ENCODE results near the gene PLPPR1. TPM values are rescaled to one million over a fixed set of nuclear protein-coding genes. Genes with fewer than 3 reads are reported as not detected.
A peak's percentile ranks its signal among the peaks of the same experiment; 100 is the strongest.

The PLPPR1 gene
- total RNA-seq = 10 to 100 TPM in 1 of 2 donors, 1 to 10 TPM in 1; 2.0 to 26.3 TPM
- polyA plus RNA-seq = 1 to 10 TPM; 1.2 to 2.8 TPM

- TF ChIP-seq RXRA (IDR thresholded peaks at IDR 0.05) (no peak), HNF4A (conservative IDR thresholded peaks at IDR 0.05) (peak; percentile 54), RAD21 (IDR thresholded peaks at IDR 0.05) (peak; percentile 36 to 50), HNF4G (IDR thresholded peaks at IDR 0.05) (no peak), TAF1 (conservative IDR thresholded peaks at IDR 0.05) (peak; percentile 15), EGR1 (IDR thresholded peaks at IDR 0.05; ENCODE audit: low read depth in 2 of 2) (peak; percentile 28 to 44), YY1 (IDR thresholded peaks at IDR 0.05) (peak; percentile 9)
- TF ChIP-seq, protein P1, sequence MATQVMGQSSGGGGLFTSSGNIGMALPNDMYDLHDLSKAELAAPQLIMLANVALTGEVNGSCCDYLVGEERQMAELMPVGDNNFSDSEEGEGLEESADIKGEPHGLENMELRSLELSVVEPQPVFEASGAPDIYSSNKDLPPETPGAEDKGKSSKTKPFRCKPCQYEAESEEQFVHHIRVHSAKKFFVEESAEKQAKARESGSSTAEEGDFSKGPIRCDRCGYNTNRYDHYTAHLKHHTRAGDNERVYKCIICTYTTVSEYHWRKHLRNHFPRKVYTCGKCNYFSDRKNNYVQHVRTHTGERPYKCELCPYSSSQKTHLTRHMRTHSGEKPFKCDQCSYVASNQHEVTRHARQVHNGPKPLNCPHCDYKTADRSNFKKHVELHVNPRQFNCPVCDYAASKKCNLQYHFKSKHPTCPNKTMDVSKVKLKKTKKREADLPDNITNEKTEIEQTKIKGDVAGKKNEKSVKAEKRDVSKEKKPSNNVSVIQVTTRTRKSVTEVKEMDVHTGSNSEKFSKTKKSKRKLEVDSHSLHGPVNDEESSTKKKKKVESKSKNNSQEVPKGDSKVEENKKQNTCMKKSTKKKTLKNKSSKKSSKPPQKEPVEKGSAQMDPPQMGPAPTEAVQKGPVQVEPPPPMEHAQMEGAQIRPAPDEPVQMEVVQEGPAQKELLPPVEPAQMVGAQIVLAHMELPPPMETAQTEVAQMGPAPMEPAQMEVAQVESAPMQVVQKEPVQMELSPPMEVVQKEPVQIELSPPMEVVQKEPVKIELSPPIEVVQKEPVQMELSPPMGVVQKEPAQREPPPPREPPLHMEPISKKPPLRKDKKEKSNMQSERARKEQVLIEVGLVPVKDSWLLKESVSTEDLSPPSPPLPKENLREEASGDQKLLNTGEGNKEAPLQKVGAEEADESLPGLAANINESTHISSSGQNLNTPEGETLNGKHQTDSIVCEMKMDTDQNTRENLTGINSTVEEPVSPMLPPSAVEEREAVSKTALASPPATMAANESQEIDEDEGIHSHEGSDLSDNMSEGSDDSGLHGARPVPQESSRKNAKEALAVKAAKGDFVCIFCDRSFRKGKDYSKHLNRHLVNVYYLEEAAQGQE (IDR thresholded peaks at IDR 0.05) = peak; percentile 49
- WGBS = 1% methylated on average over 89 of the region's 89 CpGs
- peaks cover 4 to 35% (median 20%) of the 10 kb centered on the region in 4 donors for H3K4me1 ChIP-seq (ENCODE audit: control insufficient read depth in 4 of 4, insufficient read depth in 4 of 4, low read length in 3 of 4)
- peak within 1 kb of the TSS; percentile 72 to 94 (median 80) for H3K4me3 ChIP-seq (ENCODE audit: low read depth in 1 of 3, low read length in 3 of 3)
- H3K9me3 ChIP-seq (ENCODE audit: control insufficient read depth in 4 of 4, low read length in 3 of 4) = no peaks in the 10 kb centered on the region
- no peaks in the 10 kb centered on the region for H3K27me3 ChIP-seq (ENCODE audit: control insufficient read depth in 4 of 4, insufficient read depth in 4 of 4, low read length in 3 of 4)
- DNase-seq (ENCODE audit: low spot score) = peak; percentile 74
- peak within 1 kb of the TSS; percentile 36 to 77 for H3K9ac ChIP-seq (ENCODE audit: low read depth in 1 of 2, low read length in 2 of 2)
- peak within 1 kb of the TSS; percentile 89 to 90 for H3K27ac ChIP-seq (ENCODE audit: low read depth in 1 of 2, low read length in 2 of 2)
- H3K36me3 ChIP-seq (ENCODE audit: control insufficient read depth in 4 of 4, insufficient read depth in 3 of 4, low read depth in 1 of 4, low read length in 3 of 4) = no peaks in the 10 kb centered on the region
Observed at GRCh38 chr9:101028346-101029314, at the start of gene PLPPR1. Gene PLPPR1 (plus strand): TSS chr9:101028727.

DNA sequence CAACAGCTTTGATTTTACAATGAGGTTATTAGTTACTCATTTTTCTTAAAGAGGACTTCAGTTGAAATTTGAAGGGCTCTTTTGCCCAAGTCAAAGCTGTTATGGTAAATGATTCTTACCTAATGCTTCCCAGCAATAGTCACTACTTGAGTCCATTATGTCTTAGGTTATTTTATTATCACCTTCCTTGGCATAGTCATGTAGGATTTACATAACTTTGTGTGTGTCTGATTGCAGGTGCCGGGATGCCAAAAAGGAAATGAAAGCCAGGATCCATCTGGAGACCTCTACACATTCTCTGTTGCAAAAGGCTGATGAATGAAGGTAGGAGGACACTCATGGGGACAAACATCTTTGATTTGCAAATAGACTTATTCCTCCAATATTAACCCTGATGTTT lies 38.8 kb upstream of the PLPPR1 start:
- Histone ChIP-seq H3K9ac (ENCODE audit: low read depth in 1 of 2, low read length in 2 of 2) (no peak overlapping the region), H3K27ac (ENCODE audit: low read depth in 1 of 2, low read length in 2 of 2) (no peak overlapping the region), H3K4me3 (ENCODE audit: low read depth in 1 of 3, low read length in 3 of 3) (no peak overlapping the region), H3K9me3 (ENCODE audit: control insufficient read depth in 4 of 4, low read length in 3 of 4) (no peaks in the 10 kb centered on the region), H3K27me3 (ENCODE audit: control insufficient read depth in 4 of 4, insufficient read depth in 4 of 4, low read length in 3 of 4) (no peaks in the 10 kb centered on the region), H3K36me3 (ENCODE audit: control insufficient read depth in 4 of 4, insufficient read depth in 3 of 4, low read depth in 1 of 4, low read length in 3 of 4) (no peaks in the 10 kb centered on the region), H3K4me1 (ENCODE audit: control insufficient read depth in 4 of 4, insufficient read depth in 4 of 4, low read length in 3 of 4) (peaks cover 0 to 2% (median 0%) of the 10 kb centered on the region in 4 donors)
- no peak for TF ChIP-seq TAF1 (conservative IDR thresholded peaks at IDR 0.05)
- TF ChIP-seq, protein P2, sequence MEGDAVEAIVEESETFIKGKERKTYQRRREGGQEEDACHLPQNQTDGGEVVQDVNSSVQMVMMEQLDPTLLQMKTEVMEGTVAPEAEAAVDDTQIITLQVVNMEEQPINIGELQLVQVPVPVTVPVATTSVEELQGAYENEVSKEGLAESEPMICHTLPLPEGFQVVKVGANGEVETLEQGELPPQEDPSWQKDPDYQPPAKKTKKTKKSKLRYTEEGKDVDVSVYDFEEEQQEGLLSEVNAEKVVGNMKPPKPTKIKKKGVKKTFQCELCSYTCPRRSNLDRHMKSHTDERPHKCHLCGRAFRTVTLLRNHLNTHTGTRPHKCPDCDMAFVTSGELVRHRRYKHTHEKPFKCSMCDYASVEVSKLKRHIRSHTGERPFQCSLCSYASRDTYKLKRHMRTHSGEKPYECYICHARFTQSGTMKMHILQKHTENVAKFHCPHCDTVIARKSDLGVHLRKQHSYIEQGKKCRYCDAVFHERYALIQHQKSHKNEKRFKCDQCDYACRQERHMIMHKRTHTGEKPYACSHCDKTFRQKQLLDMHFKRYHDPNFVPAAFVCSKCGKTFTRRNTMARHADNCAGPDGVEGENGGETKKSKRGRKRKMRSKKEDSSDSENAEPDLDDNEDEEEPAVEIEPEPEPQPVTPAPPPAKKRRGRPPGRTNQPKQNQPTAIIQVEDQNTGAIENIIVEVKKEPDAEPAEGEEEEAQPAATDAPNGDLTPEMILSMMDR (IDR thresholded peaks at IDR 0.05; ENCODE audit: low read depth, low read length, missing input control) = no peak
- no peak for TF ChIP-seq GABPA (IDR thresholded peaks at IDR 0.05 in 1 of 2, conservative IDR thresholded peaks at IDR 0.05 in 1 of 2)
- no peak for TF ChIP-seq NR2F2 (IDR thresholded peaks at IDR 0.05)
- TF ChIP-seq, protein P3, sequence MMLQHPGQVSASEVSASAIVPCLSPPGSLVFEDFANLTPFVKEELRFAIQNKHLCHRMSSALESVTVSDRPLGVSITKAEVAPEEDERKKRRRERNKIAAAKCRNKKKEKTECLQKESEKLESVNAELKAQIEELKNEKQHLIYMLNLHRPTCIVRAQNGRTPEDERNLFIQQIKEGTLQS (IDR thresholded peaks at IDR 0.05) = no peak
- TF ChIP-seq, protein P1 (IDR thresholded peaks at IDR 0.05) = no peak
- TF ChIP-seq ZBTB33 (IDR thresholded peaks at IDR 0.05) = no peak
- TF ChIP-seq YY1 (IDR thresholded peaks at IDR 0.05) = no peak
- 38% methylated on average over 1 of the region's 1 CpG for WGBS
- DNase-seq (ENCODE audit: low spot score) = no peak
